ENCODE results near the gene TCF4.

The TCF4 gene

DNA sequence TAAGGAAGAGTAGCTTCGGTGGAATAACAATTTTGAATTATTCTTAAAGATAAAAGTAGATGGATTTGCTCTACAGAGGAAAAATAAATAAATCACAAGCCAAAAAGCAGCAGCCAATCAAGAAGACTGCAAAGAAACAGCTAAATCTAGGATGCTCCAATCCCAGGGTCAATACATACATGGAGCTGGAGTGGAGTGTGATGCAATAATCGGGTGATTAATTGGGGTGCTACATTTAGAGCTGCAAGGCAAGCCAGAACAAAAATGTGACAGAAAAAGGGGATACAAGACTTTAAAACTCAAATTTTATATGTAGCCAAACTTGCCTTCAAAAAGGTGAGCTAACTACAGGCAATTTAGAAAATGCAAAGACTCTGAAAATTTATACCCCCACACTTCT lies 215.8 kb downstream of the TCF4 start:
- no peak for DNase-seq

GRCh38 chr18:55370936-55371335 lies 217.1 kb downstream of the TCF4 start:
- DNase-seq, result no peak

DNA sequence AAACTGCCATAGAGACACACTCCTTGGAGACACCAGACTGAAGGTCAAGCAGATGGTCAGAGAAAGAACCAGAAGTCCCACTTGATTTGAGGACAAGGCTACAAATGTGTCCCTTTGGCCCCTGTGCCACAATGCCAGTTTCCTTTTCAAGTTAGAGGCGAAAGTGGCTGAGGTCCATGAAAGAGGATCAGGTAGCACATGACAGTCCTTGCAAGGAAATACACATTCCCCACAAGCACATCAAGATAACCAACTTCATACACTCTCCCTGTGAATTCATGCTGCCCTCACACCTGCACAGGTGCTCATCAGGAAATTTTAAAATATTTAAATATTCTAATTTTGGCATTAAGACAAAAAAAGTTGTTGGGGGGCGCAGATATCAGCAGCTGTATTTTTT lies 218.6 kb downstream of the TCF4 start:
- DNase-seq, result no peak

DNA sequence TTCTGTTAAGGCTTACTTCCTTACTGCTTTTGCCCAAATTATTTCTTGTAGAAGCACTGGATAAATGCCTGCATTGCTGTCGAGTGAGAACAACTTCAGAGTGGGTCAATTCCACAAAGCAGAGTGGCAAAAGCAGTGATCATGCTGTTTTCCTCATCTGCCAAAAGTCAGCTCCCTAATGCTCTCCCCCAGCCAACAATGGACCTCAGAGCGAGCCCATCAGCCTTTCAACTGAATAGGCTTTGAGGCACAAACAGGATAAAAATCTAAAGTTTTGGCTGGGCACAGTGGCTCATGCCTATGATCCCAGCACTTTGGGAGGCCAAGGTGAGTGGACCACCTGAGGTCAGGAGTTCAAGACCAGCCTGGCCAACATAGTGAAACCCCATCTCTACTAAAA lies 222.7 kb downstream of the TCF4 start:
- DNase-seq, result no peak

DNA sequence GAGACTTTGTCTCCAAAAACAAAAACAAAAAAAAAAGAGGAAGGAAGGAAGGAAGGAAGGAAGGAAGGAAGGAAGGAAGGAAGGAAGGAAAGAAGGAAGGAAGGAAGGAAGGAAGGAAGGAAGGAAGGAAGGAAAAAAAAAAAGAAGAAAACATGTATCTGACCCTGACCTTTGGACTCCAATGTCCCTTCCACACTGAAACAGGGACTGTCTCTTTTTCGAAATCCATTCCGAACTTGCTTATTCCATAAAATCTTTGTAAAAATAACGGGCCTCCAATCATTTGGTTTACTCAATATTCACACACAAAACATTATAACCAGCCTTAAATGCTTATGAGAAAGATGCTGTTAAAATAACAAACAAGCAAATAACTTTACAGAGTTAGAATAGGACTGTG lies 225.7 kb downstream of the TCF4 start:
- no peak for DNase-seq

- no peak for DNase-seq
Observed at GRCh38 chr18:55361492-55362250, 226.3 kb downstream of the TCF4 start.

DNA sequence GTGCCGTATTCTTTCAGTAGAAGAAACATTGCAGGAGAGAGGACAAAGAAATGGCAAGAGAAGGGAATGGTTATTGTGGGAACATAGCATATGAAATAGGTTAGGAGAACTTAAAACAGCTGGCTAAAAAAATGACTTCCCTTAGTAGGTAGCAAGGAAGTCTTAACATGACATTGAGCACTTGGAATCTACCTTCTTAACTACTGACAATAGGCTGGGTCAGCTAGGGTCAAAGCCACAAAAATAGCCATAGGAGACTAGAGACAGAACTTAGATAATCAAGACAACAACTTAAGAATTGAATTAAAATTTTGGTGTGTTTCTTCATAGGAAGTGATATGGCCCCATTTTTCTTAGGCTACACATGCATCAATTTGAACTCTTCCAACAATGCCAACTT lies 227.9 kb downstream of the TCF4 start:
- DNase-seq, result no peak

GRCh38 chr18:55356815-55357214 lies 231.2 kb downstream of the TCF4 start:
- DNase-seq, result no peak

DNA sequence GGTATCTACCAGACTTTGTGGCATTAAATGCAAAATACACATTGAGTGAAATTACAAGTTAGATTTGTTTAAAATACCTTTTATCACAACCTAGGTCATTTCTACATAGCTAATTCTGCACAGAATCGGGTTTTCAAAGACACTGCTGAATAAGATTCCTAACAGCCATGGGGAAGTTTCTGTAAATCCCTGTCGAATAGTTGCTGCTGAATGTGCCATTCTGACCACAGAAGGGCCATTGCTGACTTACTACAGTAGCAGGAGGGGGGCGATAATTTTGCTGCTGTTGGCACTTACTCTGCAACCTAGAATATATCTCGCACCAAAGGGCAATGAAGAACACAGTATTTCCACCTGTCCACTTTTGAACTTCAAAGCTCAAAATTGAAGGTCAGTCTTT lies 232.8 kb downstream of the TCF4 start:
- DNase-seq, result no peak

GRCh38 chr18:55354795-55355194 lies 233.2 kb downstream of the TCF4 start:
- no peak for DNase-seq

GRCh38 chr18:55353806-55354205 lies 234.2 kb downstream of the TCF4 start:
- no peak for DNase-seq

- no peak for DNase-seq
Observed at GRCh38 chr18:55353391-55353790, 234.6 kb downstream of the TCF4 start.

GRCh38 chr18:55351980-55352714 lies 235.8 kb downstream of the TCF4 start:
- no peak for DNase-seq

GRCh38 chr18:55351241-55351691 lies 236.7 kb downstream of the TCF4 start:
- DNase-seq, result no peak

GRCh38 chr18:55349685-55350084 lies 238.3 kb downstream of the TCF4 start:
- no peak for DNase-seq

GRCh38 chr18:55346961-55347740 lies 240.8 kb downstream of the TCF4 start:
- no peak for DNase-seq

DNA sequence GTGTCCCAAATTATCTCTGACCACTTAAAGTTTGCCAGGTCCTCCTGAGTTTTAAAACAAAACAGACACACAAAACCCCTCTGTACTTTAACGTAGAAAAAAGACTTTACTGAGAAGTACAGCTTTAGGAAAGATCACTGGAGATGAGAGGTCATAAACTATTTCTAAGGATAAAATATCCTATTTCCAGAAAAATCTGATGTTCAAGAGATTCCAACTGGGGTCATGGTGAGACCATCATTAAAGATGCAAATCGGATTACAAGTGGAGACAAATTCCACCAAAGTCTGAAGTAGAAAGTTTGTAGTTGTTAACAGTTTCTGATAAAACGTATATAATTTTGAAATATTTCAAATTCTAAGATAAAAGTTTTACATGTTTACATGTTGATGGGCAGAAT lies 241.6 kb downstream of the TCF4 start:
- DNase-seq, result no peak

- no peak for DNase-seq
Observed at GRCh38 chr18:55345103-55345950, 242.7 kb downstream of the TCF4 start.

DNA sequence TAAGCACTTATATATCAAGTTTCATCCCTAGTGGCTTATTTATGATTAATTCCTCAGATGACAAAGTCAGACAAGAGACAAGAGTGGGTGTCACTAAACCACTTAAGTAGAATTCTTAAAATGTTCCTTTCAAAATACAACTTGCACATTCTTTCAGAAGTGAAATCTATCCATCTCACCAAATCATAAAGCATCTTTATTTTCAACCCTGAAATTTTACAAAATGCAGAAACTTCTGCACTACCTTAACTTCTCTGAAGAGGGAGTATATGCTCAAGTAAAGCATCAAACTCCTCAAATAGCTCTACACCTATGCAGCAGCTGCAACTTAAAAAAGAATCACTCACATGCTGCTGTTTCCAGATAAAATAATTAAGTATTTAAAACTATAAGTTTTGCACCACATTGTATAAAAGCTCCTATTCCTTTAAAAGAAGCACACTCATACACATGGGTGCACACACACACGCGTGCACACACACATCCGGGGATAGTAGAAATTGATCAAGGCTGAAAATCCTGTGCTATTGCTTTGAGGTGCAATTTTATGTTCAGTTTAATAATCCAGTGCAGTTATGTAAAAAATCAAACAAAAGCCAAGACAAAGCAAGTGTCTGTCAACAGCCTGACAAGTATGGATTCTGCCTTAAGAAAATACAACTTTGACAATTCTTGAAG lies 244.5 kb downstream of the TCF4 start:
- DNase-seq, result no peak

GRCh38 chr18:55340998-55341397 lies 247.0 kb downstream of the TCF4 start:
- no peak for DNase-seq

DNA sequence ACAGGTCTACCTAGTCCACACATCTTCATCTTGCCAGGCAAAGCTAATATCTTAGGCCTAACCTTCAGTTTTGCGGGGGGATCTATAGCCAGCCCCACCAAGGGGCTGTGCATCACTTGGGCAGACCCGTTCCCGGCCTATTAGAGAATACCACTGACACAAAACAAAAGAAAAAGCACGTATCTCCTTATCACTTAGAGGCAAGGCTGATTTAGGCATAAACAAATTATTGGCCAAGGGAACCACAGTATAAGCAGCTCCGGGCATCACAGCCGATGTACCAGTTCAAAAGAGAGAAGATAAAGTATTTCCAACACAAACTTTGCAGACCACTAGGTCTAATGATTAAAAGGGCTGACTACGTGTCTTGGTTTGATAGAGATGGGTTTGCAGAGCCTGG lies 248.0 kb downstream of the TCF4 start:
- DNase-seq, result no peak

DNA sequence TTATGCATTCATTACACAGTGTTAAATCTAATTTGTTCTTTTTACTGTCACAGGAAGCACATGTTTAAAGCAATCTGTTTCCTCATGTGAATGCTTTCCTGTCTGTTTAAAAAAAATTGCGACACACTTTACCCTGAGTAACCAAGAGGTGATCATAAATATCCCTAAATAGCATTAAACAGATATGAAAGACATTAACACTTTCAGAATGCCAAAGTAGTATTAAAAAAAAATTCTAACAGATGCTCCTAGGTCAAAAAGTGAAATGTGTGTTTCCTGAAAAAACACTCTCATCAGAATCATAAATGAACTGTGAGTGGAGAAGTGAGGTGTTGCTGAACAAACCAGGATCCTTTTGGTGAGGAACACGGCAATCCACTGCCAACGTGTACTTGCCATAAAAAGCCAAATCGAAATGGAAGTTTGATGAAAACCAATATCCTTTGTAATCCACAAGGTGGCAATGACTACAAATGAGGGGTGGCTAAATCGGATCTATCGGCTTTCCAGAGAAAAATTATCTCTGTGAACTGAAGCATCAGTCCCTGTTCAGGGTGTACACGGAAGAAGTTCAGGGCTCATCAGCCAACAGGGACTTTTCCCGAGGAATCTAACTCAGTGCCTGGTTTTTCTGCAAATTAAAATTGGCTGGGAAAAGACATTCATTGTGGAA lies 248.9 kb downstream of the TCF4 start:
- no peak for DNase-seq
